Left hindlimb (tissue), 1 donor: ENCODE results near the gene B3GNT5.
"Not testable (repeated sequence)": the region's sequence is repeated elsewhere in the genome, so short reads cannot be mapped to it uniquely, and the experiment has no call there.

ENCODE experiments used
- DNase-seq: peaks from one replicate; pipeline ENCODE4 v3.0.0-alpha.2; 2018

The B3GNT5 gene, protein sequence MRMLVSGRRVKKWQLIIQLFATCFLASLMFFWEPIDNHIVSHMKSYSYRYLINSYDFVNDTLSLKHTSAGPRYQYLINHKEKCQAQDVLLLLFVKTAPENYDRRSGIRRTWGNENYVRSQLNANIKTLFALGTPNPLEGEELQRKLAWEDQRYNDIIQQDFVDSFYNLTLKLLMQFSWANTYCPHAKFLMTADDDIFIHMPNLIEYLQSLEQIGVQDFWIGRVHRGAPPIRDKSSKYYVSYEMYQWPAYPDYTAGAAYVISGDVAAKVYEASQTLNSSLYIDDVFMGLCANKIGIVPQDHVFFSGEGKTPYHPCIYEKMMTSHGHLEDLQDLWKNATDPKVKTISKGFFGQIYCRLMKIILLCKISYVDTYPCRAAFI

DNA sequence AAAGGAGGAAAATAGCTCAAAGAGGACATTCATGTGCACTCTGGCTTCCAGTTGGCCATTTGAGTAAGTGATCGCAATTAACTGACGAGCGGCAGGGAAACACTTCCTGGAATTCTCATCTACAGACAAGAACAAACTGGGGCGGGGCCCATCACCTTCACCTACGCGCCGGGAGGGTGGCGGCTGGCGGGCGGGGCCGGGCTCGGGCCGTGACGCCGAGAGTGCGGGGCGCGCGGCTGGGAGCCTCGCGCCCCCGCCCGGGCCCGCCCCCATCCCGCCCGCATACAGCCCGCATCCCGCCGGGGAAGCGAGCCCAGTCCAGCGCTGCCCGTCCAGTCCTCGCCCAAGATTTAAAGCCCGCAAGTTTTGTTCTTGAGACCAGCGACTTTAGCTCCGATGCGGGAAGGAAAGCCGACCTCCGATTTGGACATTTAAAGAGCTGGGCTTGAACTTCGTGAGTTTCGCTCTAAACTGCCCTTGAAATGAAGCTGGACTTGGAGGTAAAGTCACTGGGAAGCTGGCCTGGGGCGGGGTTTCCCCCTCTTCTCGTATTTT lies at the start of gene B3GNT5:
Gene B3GNT5 (plus strand): TSS at position 281 of the 555 bp plus-strand sequence. CDS start 16,546 bp downstream, outside the sequence.
- DNase-seq: peak; percentile 51

DNA sequence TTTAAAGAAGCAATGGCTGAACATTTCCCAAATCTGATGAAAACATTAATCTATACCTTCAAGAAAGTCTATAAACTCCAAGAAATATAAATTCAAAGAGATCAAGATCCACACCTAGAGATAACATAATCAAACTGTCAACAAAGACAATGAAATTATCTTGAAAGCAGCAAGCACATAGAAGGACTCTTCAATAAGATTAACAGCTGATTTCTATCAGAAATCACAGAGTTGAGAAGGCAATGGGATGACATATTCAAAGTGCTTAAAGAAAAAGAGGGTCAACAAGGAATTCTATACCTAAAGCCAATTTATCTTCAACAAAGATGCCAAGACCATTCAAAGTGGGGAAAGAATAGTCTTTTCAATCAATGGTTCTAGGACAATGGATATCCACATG lies 49.4 kb upstream of the B3GNT5 start:
- no peak for DNase-seq

DNA sequence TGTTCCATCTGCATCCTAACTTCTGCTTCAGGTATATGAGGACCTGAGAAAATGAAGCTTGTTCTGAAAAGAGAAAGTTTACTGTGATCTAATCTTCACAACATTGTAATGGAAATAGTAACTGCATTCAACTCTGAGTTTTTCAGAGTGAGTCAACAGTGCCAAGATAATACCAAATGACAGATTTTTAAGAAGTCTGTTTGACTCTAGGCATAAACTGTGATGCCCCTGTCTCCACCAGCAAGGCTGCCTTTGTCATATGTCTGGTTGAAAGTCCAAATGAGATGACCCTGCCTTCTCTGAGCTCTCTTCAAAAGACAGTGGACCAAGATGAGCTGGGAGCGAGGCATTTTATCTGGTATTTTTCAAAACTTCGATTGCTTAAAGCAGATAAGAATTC lies 44.8 kb upstream of the B3GNT5 start:
- no peak for DNase-seq

DNA sequence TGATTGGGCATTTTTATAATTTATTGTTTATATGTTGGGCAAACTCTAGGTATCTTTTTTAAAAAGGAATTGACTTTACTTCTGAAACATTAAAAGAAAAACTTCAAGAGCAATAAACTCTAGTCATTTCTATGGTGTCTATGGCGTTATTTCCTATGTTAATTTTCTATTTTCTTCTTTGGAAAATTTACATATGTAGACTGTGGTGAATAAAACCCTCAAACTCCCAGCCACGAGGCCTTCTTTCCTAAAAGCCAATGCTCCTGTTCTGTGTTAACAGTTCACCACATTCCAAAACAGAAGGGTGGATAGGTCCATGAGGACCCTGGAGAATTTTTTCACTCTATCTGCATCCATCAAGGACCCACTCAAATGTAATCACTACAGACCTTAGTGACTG lies 44.3 kb upstream of the B3GNT5 start:
- DNase-seq: no peak

DNA sequence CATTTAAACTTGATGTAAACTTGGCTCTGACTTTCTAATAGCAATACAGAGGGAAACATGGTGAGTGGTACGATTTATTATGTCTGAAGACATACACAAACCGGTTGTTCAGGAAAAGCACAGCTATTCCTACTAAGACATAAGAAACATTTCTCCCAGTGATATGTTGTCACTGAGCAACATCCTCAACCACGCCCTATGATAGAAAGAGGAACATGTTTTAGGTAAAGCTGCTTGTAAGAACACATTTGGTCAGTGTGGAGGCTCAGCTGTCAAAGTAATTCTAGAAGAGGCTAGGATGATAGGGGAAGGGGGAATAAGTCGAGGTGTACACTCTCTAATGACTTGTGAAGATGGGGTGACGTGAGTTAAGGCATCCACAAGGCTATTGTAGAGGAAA lies 42.7 kb upstream of the B3GNT5 start:
- no peak for DNase-seq

DNA sequence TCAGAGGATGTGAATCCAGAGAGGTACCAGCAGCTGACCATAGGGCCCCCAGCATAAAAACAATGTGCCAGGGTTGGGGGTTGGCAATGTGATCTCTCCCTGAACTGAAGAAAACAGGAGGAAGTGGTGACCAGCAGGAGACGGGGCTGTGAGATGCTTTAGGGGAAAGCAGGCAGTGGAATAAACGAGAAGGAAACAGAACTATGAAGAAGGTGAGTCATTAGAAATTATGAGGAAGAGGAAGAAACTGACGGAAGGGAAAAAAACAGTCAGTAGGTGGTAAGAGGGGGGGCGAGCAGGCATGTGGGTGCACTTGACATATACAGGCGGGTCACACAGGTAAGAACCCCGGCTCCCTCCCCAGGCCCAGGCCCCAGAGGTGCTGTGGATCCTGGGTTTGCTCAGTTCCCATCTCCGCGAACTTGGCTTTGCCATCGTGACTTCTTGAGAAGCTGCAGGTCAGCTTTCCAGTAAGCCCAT lies 42.2 kb upstream of the B3GNT5 start:
- no peak for DNase-seq

DNA sequence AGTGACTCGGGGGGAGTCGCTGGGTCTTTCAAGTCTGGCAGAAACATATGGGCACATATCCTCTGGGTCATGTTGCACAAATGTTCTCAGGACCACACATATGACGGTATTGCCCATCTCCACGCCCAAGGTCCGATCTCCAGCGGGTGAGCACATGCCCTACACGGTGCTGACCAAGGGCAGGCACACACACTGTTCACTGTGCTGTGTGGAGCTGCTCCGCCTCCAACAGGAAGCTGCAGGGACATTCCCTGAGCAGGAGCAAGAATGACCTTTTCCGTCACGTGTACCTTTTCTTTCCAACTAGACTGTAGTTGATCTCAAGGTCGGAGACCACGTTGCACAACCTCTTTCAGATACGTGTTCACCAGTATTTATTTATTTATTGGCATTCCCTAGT lies 41.7 kb upstream of the B3GNT5 start:
- DNase-seq: peak; percentile 30

DNA sequence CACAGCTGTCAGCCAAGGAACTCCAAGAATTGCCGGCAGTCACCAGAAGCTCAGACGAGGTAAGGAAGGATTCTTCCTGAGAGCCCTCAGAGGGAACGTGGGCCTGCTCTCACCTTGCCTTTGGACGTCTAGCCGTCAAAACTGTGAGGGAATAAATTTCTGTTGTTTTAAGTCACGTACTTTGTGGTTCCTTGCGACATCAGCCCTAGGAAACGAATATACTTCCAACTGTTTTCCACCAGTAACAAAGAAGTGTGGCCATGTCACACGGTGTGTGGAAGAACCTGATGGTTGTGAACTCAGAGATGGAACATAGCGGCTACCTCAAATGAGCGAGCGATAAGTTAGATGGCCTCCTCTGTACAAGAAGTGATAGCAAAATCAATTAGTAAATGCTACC lies 41.0 kb upstream of the B3GNT5 start:
- no peak for DNase-seq

DNA sequence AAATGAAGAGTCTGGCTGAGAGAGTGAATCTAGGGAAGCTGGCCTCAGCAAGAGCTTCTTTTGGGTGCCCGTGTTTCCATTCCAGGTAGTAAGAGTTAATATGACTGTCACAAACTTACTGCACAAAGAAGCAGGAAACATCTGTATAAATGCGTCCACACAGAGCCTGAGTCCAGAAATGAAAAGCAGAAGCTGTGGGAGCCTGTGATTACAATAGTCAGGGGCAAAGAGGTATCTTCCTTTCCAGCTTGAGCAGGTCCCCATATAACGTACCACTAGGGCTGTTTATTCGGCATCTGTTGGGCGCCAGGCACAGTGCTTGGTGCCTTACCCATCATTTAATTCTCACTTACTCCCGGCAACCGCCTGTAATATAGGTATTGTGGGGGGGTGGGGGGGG lies 40.5 kb upstream of the B3GNT5 start:
- DNase-seq: no peak

DNA sequence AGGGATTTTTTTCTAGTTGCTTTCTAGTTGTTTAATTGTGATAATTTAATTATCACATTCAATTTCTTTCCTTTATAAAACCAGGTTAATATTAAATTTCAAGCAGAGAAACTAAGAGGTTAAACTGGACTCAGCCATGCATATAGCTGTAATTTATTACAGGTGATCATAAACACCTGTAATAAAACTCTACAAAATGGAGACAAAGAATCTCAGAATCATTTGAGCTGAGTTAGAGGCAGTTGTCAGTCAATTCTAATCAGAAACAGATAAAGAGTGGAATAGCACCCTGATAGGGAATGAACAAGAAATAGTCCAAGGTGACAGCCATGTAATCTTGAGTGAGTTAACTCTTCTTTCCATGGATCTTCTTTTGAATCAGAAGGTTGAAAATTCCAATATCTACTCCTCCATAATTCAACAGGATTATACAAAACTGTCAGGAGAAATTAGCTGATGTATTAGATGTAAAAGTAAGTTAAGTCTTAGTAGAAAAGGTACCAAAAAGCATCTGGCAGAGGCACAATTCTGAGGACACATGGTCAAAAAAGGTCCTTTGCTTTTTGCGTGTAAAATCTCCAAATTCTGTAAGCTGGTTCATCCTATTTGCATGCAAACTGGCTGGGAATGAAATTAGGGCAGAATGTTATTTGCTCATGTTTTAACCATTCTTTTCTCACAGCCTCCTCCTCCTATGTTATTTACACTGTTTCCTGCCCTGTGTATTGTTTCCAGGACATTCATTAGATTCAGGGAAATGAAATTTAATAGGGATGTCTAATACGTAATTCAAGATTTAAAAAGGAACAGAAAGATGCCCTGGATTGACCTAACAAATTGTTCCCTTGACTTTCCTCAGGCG lies 39.4 kb upstream of the B3GNT5 start:
- no peak for DNase-seq

DNA sequence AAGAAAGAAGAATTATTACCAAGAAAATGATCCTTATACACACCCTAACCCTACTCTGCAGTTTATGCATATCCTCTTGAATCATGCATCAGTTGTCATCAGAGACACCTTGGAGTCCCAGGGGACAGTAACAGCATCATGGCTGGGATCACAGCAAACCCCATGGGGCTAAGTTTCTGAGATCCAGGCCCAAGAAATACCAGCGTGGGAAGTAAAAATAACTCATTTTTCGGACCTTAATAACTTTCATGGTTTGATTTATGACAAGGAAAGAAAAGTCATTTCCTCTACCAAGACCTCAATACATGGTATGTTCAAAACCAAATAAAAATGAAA lies 38.8 kb upstream of the B3GNT5 start:
- no peak for DNase-seq

DNA sequence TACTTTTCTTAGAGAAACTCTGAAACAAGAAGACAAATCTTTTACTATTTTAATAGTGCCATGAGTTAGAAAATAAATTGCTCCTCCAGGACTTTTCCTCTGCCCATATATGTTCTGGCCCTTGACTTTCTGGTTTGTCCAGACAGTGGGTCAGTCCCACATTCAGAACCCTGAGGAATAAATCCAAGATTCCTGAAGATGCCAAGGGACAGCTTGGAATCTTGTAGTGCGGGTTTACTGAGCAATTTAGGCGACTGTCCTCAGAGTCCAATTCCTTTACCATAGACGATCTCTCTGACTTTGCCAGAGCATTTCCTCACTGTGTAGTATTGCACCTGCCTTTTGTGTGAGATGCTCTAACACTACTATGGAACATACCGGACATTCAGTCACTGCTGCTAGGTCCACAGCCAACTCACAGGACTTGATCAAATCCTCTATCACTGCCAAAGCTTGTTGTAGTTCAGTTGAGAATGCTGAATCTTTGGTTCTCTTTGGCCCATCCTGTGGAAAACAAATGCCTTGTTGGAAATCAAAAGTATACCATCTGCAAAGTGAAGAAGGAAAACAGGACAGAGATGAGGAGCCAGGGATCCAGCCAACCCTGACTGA lies 37.4 kb upstream of the B3GNT5 start:
- no peak for DNase-seq

DNA sequence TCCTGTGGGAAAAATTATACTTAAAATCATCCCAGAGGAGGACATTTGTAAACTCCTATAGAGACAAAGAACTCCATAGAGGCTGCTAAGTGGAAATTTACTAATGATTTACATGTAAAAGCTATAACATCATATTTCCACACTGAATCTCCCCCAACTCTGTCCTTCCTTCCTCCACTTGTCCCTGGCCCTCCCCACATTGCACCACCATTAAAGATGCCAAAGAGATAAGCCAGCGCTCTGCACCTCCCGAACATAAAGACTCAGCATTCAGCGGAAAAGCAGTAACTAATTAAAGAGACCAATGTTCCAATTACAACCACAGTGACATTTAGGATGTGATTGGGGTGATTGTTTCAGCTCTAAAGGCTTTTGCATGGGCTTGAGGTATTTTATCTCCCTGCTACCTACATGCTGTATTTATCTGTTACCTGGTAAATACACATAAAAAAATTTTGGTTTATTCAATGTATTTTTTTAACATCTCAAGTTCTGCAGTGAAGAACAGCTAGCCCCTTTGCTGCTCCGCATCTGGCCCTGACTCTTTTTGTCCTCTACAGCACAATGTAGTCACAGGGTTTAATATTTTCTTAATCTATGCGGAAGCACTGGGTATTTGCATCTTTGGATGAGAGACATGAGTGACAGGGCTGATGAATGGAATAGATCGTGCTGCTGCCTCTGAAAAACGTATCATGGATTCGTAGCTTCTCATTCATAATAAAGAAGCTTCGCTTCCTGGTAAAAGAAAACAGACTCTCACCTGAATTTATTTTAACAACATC lies 35.3 kb upstream of the B3GNT5 start:
- no peak for DNase-seq

DNA sequence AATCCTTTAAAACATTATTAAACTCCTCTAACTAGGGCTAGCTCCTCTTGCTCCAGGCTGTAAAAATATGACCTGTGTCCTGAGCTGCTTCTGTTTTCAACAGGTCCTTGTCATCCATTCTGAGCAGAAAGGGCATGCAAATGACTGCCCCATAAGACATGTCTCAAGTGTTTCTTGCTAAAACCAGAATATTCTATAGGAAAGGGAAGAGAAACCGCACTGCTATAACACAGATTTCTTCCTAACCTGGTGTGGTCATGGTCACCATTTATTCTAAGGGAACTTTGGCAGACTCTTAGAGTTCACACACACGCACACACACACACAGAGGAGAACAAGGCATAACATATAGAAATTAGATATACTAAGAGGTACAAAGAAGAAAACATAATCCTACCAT lies 34.2 kb upstream of the B3GNT5 start:
- DNase-seq: no peak

DNA sequence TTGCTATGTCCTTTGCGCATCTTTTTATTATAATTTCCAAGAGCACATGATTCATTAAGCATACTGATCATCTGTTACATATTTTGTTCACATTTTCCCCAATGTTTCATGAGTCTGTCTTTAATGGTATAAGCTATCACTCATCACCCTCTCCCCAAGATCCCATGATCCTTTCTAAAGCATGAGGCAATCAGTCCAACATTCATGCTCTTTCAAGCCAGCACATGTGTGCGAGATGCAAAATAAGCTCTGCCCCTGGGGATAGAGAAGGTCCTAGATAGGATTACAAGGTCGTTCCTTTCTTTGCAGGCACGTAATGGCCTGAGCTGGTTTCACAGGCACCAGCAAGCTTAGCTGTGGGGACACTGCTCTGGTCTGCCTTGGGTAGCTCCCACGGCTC lies 32.2 kb upstream of the B3GNT5 start:
- no peak for DNase-seq

DNA sequence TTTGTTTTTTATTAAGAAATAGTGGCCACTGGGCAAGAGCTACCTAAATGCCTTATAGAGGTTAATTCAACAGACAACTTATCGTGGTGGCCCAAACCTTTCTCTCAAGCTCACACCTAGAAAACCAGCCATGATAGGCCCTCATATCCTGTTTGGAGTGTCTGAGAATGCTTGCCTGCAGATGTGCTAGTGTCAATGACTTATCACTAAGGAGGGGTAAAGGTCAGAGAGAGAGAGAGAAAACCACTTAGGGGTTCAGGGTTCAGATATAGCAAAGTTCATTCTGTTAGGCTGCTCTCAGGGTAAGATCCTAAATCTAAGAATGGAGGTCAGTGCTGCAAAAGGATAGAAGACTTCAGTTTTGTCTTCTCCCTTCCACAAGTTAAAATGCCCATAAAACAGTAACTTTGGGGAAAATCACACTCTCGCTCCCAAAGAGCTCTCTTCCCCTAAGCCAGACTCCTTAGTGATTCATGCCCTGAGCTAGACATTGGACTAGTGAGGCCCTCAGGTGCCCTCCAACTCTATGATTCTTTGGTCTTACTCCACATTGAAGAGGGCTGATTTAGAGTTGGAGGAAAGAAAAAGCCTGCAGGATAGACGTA lies 30.3 kb upstream of the B3GNT5 start:
- DNase-seq: no peak

DNA sequence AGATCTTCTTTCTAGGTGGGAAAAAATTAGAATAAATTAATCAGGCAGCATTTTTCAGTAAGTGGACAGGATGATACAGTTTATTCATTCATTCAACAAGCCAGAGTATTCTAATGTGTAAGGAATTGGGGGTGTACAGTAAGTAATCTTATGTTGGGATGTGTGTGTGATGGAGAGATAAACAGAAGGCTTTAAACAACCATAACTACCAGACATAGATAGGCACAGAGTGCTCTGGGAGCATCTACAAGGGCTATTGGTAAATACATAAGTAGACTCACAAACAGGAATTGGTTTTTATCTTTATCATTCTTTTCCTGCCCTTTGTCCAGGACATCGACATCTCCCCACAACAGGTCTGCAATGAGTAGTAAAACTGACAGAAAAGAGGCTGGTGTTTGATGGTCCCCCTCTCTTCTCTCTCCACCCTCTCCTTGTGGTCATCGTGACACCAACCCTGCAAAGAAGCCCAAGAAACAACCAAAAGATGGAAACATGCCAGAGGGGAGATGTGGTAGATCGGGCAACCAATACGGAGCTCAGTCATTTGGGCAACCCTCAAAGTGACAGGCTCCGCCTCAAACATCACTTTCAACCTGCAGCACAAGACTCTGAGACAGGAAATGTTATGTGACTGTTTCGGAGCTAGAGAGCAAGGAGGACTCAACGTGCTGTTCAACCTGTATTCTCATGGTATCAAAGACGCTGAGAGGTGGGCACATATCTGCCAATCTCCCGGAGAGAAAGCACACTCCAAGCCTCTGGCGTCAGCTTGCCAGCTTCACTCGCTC lies 28.7 kb upstream of the B3GNT5 start:
- no peak for DNase-seq

DNA sequence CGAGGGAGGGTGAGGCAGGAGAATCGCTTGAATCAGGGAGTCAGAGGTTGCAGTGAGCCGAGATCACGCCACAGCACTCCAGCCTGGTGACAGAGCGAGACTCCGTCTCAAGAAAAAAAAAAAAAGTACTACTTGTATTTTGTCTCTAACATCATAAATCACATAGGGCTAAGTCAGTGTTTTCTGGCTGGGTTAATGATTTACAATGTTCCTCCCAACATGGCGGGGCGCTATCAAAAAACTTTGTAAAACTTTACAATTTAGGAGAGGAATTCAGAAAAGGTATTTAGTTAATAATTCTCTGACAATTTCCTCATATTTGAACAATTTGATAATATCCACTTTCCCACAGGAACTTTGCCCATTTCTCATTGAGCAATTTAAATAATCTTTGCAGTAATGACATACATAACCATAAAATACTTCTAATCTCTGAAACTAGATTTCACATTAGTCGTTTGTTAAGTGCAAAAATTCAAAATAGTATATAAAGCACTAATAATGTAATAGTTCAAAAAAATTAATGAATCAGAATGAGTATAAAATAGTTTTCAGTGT lies 26.6 kb upstream of the B3GNT5 start:
- no peak for DNase-seq

DNA sequence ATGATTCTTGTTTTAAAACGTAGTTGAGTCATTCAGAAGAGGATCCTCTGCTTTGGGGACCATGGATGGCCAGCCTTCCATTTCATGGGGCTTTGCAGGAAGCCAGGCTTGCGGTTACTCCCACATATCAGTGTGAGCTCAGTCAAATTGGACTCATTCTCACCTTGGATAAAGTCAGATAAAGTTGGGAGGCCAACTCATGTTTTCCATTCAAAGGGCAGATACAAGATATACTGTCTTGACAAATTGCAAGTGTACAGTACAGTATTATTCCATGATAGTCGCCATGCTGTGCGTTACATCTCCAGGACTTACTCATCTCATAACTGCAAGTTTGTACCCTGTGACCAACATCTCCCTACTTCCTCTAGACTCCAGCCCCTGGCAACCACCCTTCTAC lies 25.5 kb upstream of the B3GNT5 start:
- DNase-seq: no peak

DNA sequence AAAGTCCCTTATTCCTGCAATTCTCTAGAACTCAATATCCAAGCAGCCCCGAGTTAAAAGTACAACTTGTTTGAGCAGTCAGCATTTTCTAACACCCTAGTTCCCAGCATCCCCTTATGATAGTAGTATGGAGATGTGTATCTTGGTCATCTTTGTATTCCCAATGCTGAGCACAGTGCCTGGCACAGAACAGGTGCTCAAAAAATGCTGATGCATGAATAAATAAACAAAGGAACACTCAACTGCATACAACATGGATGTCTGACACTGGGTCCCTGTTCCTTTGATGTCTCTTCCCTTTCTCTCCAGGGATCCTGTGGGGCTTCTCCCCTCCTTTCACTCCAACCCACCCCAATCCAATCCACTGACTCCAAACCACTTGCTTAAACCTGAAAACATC lies 23.9 kb upstream of the B3GNT5 start:
- no peak for DNase-seq

DNA sequence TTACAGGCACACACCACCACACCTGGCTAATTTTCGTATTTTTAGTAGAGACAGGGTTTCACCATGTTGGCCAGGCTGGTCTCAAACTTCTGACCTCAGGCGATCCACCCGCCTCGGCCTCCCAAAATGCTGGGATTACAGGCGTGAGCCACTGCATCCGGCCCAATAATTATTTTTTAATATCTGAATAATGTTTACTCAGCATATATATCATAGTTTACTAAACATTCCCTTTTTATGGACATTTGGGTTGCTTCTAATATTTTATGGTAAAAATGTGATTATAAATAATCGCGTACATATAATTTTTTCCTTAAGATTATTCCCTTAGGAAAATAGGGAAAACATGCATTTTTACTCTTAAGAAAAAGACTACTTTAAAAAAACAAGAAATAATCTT lies 22.8 kb upstream of the B3GNT5 start:
- not testable (repeated sequence) for DNase-seq
